ENCODE data around the gene NCOR1. TPM values are rescaled to one million over a fixed set of nuclear protein-coding genes. Genes with fewer than 3 reads are reported as not detected.
A peak's percentile ranks its signal among the peaks of the same experiment; 100 is the strongest.

NCOR1 gene
- total RNA-seq, 1 experiment from 2014 or later: 127 TPM

GRCh38 chr17:15998031-15998562, 217.2 kb downstream of the NCOR1 start:
- no TSS peak for BruUV-seq (replicated peaks)
- Histone ChIP-seq H3K4me2 (ENCODE audit: low read length) (peak overlapping the region; percentile 89), H3K9ac (ENCODE audit: low read length) (peak overlapping the region; percentile 92)

GRCh38 chr17:15996322-15996721, 219.0 kb downstream of the NCOR1 start:
- CTCF ChIA-PET: no interaction called here
- H3K4me3 ChIP-seq (ENCODE audit: low read length): no peak overlapping the region
- peaks cover 59% of the 10 kb centered on the region for H3K79me2 ChIP-seq (ENCODE audit: low read length)
- POLR2A ChIA-PET (ENCODE audit: unreplicated experiment): no interaction called here
- DNase-seq: no peak
- peaks cover 14% of the 10 kb centered on the region for H4K20me1 ChIP-seq (ENCODE audit: low read length)
- no peak for TF ChIP-seq CTCF (conservative IDR thresholded peaks at IDR 0.05; ENCODE audit: low read depth, low read length)
- TF ChIP-seq EZH2 (IDR thresholded peaks at IDR 0.05; ENCODE audit: low read length, unreplicated experiment): no peak
- TF ChIP-seq EZH2phosphoT487 (IDR thresholded peaks at IDR 0.05; ENCODE audit: borderline replicate concordance, low read length): no peak
- peaks cover 7% of the 10 kb centered on the region for H3K36me3 ChIP-seq (ENCODE audit: low read depth, low read length)
- intact Hi-C loops (cut with micrococcal nuclease): no loop called here
- peaks cover 24% of the 10 kb centered on the region for H3K4me1 ChIP-seq (ENCODE audit: insufficient read depth, low read length)
- no peaks in the 10 kb centered on the region for H3K27me3 ChIP-seq (ENCODE audit: low read length)
- no peak overlapping the region for H2AFZ ChIP-seq (ENCODE audit: low read length)
- H3K4me2 ChIP-seq (ENCODE audit: low read length): no peak overlapping the region
- no peaks in the 10 kb centered on the region for H3F3A ChIP-seq (ENCODE audit: low read length, unreplicated experiment)
- no peak overlapping the region for H3K27ac ChIP-seq (ENCODE audit: low read length)
- H3K9me3 ChIP-seq (ENCODE audit: low read length): no peaks in the 10 kb centered on the region
- no TSS peak for BruUV-seq (replicated peaks)
- no peak overlapping the region for H3K9ac ChIP-seq (ENCODE audit: low read length)
- H3K9me2 ChIP-seq (replicated peaks; ENCODE audit: low read length): no peaks in the 10 kb centered on the region
- no peak for ATAC-seq

More at GRCh38 chr17:15998031-15998562, 217.2 kb downstream of the NCOR1 start:
- Histone ChIP-seq H3K27ac (ENCODE audit: low read length) (peak overlapping the region; percentile 88), H3K9me3 (ENCODE audit: low read length) (no peaks in the 10 kb centered on the region), H3F3A (ENCODE audit: low read length, unreplicated experiment) (no peaks in the 10 kb centered on the region), H4K20me1 (ENCODE audit: low read length) (peaks cover 31% of the 10 kb centered on the region), H2AFZ (ENCODE audit: low read length) (no peak overlapping the region), H3K79me2 (ENCODE audit: low read length) (peaks cover 77% of the 10 kb centered on the region), H3K4me1 (ENCODE audit: insufficient read depth, low read length) (peaks cover 38% of the 10 kb centered on the region), H3K4me3 (ENCODE audit: low read length) (peak overlapping the region; percentile 94), H3K9me2 (replicated peaks; ENCODE audit: low read length) (no peaks in the 10 kb centered on the region), H3K27me3 (ENCODE audit: low read length) (no peaks in the 10 kb centered on the region), H3K36me3 (ENCODE audit: low read depth, low read length) (peaks cover 24% of the 10 kb centered on the region)
- intact Hi-C loops (cut with micrococcal nuclease): loop anchor here (1.0 to 2.0 kb wide), 3 partner anchors 39 to 170 kb away; no protein-coding TSS in a partner anchor
- ChIA-PET POLR2A (ENCODE audit: unreplicated experiment) (no interaction called here), CTCF (interaction anchor here (0.9 kb wide), 1 partner anchor 53 kb away, joined by 3 read pairs; the partner anchor contains the start of gene ADORA2B)
- TF ChIP-seq EZH2phosphoT487 (IDR thresholded peaks at IDR 0.05; ENCODE audit: borderline replicate concordance, low read length) (no peak), CTCF (conservative IDR thresholded peaks at IDR 0.05; ENCODE audit: low read depth, low read length) (no peak), EZH2 (IDR thresholded peaks at IDR 0.05; ENCODE audit: low read length, unreplicated experiment) (no peak)
- DNase-seq (peak; percentile 64), ATAC-seq (no peak)

Data from PC-3 (cell line).